Colonic mucosa (tissue), 4 donors: ENCODE results near the gene AXIN1. TPM values are rescaled to one million over a fixed set of nuclear protein-coding genes. Genes with fewer than 3 reads are reported as not detected.

ENCODE experiments used
- DNase-seq: peaks from one replicate; pipeline ENCODE4 v3.0.0-alpha.2; 2020
- H3K27ac ChIP-seq: fragments of 200-600 bp; one replicate; pipeline ENCODE4 v1.8.0; 2021
- H3K27me3 ChIP-seq: fragments of 200-600 bp; one replicate; pipeline ENCODE4 v1.8.0; 2021
- H3K36me3 ChIP-seq: fragments of 200-600 bp; one replicate; pipeline ENCODE4 v1.8.0; 2021
- H3K4me1 ChIP-seq: fragments of 200-600 bp; one replicate; pipeline ENCODE4 v1.8.0; 2021; ENCODE audit warnings: mild to moderate bottlenecking
- H3K4me3 ChIP-seq: fragments of 200-600 bp; one replicate; pipeline ENCODE4 v1.8.0; 2021
- H3K9ac ChIP-seq, 2 donors: one replicate each; pipeline ENCODE4 v1.7.0; 2013; ENCODE audit warnings: control low read depth in 2 of 2, low read depth in 2 of 2, low read length in 2 of 2
- H3K9me3 ChIP-seq: fragments of 200-600 bp; one replicate; pipeline ENCODE4 v1.8.0; 2021
- CTCF ChIP-seq: fragments of 200-600 bp; IDR thresholded peaks from one replicate; pipeline ENCODE4 v1.8.0; 2022; ENCODE audit warnings: antibody characterized with exemption, mild to moderate bottlenecking
- intact Hi-C: fragments of 100-400 bp; cut with DNase I; formaldehyde crosslinking; loops from one replicate; pipeline ENCODE4 v1.14.1; 2022
- total RNA-seq, 2 donors: library from RNA; stranded (reverse); fragmentation: NEBNext Ultra II Directional in 1 of 2; extraction: Animal tissue kit (Norgen Biotek cat#: 25700) in 1 of 2; gene quantifications; one replicate each; pipeline ENCODE4 v1.2.1, GENCODE V29; 2021
- donor health status: healthy.
- donor health status: DM: no; HTN: no; CAD: no.
- donor health status: DM: no; HTN: no; CAD: no.

Gene AXIN1
- total RNA-seq, 2 donors from 2014 or later, result 33.4 to 34.3 TPM

GRCh38 chr16:243348-243747, 109.2 kb downstream of the AXIN1 start:
- DNase-seq, result no peak
- intact Hi-C loops, result no loop called here

GRCh38 chr16:242281-242680, 110.2 kb downstream of the AXIN1 start:
- intact Hi-C loops, result no loop called here
- H3K4me1 ChIP-seq, result peaks cover 2% of the 10 kb centered on the region
- no peaks in the 10 kb centered on the region for H3K36me3 ChIP-seq
- no peak overlapping the region for H3K9ac ChIP-seq
- DNase-seq, result no peak
- no peak for TF ChIP-seq CTCF
- H3K4me3 ChIP-seq, result no peak overlapping the region
- no peaks in the 10 kb centered on the region for H3K9me3 ChIP-seq
- H3K27ac ChIP-seq, result no peak overlapping the region
- H3K27me3 ChIP-seq, result no peaks in the 10 kb centered on the region

More at GRCh38 chr16:243348-243747, 109.2 kb downstream of the AXIN1 start:
- Histone ChIP-seq H3K27me3 (no peaks in the 10 kb centered on the region), H3K9ac (no peak overlapping the region), H3K9me3 (no peaks in the 10 kb centered on the region), H3K4me3 (no peak overlapping the region), H3K4me1 (peaks cover 2% of the 10 kb centered on the region), H3K36me3 (no peaks in the 10 kb centered on the region), H3K27ac (no peak overlapping the region)
- no peak for TF ChIP-seq CTCF

GRCh38 chr16:240559-240958, 112.0 kb downstream of the AXIN1 start:
- intact Hi-C loops, result no loop called here

GRCh38 chr16:239948-240277, 112.6 kb downstream of the AXIN1 start:
- H3K9me3 ChIP-seq, result no peaks in the 10 kb centered on the region
- intact Hi-C loops, result no loop called here
- no peak overlapping the region for H3K9ac ChIP-seq
- H3K4me3 ChIP-seq, result no peak overlapping the region
- no peak for DNase-seq
- no peaks in the 10 kb centered on the region for H3K27me3 ChIP-seq
- no peak overlapping the region for H3K27ac ChIP-seq
- peaks cover 6% of the 10 kb centered on the region for H3K4me1 ChIP-seq
- no peak for TF ChIP-seq CTCF
- H3K36me3 ChIP-seq, result no peaks in the 10 kb centered on the region

More at GRCh38 chr16:240559-240958, 112.0 kb downstream of the AXIN1 start:
- no peak for TF ChIP-seq CTCF
- Histone ChIP-seq H3K9ac (no peak overlapping the region), H3K4me1 (peaks cover 6% of the 10 kb centered on the region), H3K4me3 (no peak overlapping the region), H3K9me3 (no peaks in the 10 kb centered on the region), H3K27me3 (no peaks in the 10 kb centered on the region), H3K36me3 (no peaks in the 10 kb centered on the region), H3K27ac (no peak overlapping the region)
- DNase-seq, result no peak

Other genes with a start within 250 kb of the AXIN1 start
- gene NPRL3, start 214.1 kb downstream of the AXIN1 start, total RNA-seq, result 10 to 100 TPM; 13.4 to 26.4 TPM
- gene HBZ, start 200.1 kb downstream of the AXIN1 start, total RNA-seq, result 1 to 10 TPM in 1 of 2 donors, not detected in 1; 1.4 TPM
- not detected for gene HBM, start 186.7 kb downstream of the AXIN1 start, total RNA-seq
- 10 to 100 TPM in 1 of 2 donors, 1 to 10 TPM in 1; 3.5 to 64.9 TPM for gene HBA2, start 179.8 kb downstream of the AXIN1 start, total RNA-seq
- gene HBA1, start 176.0 kb downstream of the AXIN1 start, total RNA-seq, result 10 to 100 TPM in 1 of 2 donors, 1 to 10 TPM in 1; 7.4 to 50.3 TPM
- gene HBQ1, start 172.3 kb downstream of the AXIN1 start, total RNA-seq, result not detected
- 10 to 100 TPM; 37.1 to 55.4 TPM for gene LUC7L, start 123.3 kb downstream of the AXIN1 start, total RNA-seq
- gene FAM234A, start 117.9 kb downstream of the AXIN1 start, total RNA-seq, result 100 to 1,000 TPM; 105 to 124 TPM
- 1 to 10 TPM; 2.9 to 4.0 TPM for gene RGS11, start 76.8 kb downstream of the AXIN1 start, total RNA-seq
- gene ARHGDIG, start 72.1 kb downstream of the AXIN1 start, total RNA-seq, result 10 to 100 TPM in 1 of 2 donors, 1 to 10 TPM in 1; 1.8 to 20.0 TPM
- 1 to 10 TPM; 1.4 to 2.6 TPM for gene PDIA2, start 69.6 kb downstream of the AXIN1 start, total RNA-seq
- gene MRPL28, start 17.8 kb upstream of the AXIN1 start, total RNA-seq, result 10 to 100 TPM; 59.4 to 75.4 TPM
- gene PGAP6, start 29.3 kb upstream of the AXIN1 start, total RNA-seq, result 100 to 1,000 TPM in 1 of 2 donors, 10 to 100 TPM in 1; 99.6 to 102 TPM
- gene NME4, start 44.5 kb upstream of the AXIN1 start, total RNA-seq, result 10 to 100 TPM; 38.3 to 63.6 TPM
- gene DECR2, start 49.2 kb upstream of the AXIN1 start, total RNA-seq, result 10 to 100 TPM; 31.3 to 50.2 TPM
- gene RAB11FIP3, start 72.9 kb upstream of the AXIN1 start, total RNA-seq, result 10 to 100 TPM; 20.9 to 22.3 TPM
- 100 to 1,000 TPM in 1 of 2 donors, 10 to 100 TPM in 1; 74.6 to 139 TPM for gene CAPN15, start 175.0 kb upstream of the AXIN1 start, total RNA-seq
- gene PRR35, start 207.7 kb upstream of the AXIN1 start, total RNA-seq, result not detected
- under 1 TPM; 0.32 to 0.35 TPM for gene NHLRC4, start 214.3 kb upstream of the AXIN1 start, total RNA-seq
- gene PIGQ, start 217.2 kb upstream of the AXIN1 start, total RNA-seq, result 10 to 100 TPM; 25.6 to 59.3 TPM
- gene RAB40C, start 237.3 kb upstream of the AXIN1 start, total RNA-seq, result 10 to 100 TPM; 34.9 to 38.5 TPM